Hindlimb muscle (tissue), 1 donor: Measurements from ENCODE around the gene PRDX2. TPM values are rescaled to one million over a fixed set of nuclear protein-coding genes. Genes with fewer than 3 reads are reported as not detected.
"Not testable (repeated sequence)": the region's sequence is repeated elsewhere in the genome, so short reads cannot be mapped to it uniquely, and the experiment has no call there.

Source experiments
- DNase-seq: peaks from one replicate; pipeline ENCODE4 v3.0.0-alpha.2; 2013
- polyA plus RNA-seq: library from polyadenylated mRNA; unstranded; fragments of 120-200 nt; gene quantifications from one replicate; pipeline ENCODE4 v1.2.1, GENCODE V29; 2013; ENCODE audit not compliant: insufficient read length

Gene PRDX2
- polyA plus RNA-seq, 1 donor, result 169 TPM

DNA sequence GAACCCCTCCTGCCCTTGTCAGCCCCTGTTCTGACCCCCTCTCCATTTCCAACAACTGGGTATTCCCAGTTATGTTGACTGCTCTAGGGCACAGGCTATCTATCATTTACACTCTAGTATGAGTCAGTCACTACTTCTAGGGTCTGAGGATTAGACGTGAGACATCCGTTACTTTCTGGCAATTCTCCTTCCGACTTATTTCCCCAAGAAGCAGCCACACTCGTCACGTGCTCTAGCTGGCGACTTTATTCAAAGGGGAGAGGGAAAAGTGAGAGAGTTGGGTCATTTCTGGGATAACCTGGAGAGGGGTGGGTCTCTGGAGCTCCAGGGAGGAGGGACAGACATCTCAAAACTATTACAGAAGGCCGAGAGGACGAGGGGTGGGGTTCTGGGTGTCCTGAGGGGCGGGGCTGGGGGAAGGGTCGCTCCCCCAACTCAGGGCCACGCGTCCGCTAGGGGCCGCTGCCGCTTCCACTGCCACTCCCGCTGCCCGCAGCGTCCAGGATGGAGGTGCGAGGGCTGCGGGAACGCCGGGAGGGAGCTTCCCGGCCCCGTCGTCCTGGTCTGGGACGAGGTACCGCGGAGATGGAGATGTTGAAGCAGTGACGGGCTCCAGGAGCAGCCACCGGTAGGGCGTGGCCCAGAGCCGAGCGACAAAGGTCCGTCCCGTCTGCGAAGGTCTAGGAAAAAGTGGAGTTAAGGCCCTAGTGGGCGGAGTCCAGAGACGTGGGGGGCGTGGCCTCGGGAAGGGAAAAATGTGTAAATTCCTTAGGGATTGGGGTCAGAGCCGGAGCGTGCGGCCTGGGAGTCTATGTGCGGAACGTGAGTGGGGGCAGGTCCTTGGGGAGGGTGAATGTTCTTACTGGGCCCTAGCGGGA, 23.9 kb upstream of the PRDX2 start:
- DNase-seq, result no peak

GRCh38 chr19:12821761-12822160, 20.2 kb upstream of the PRDX2 start:
- DNase-seq, result no peak

GRCh38 chr19:12817810-12818209, 16.2 kb upstream of the PRDX2 start:
- DNase-seq, result not testable (repeated sequence)

DNA sequence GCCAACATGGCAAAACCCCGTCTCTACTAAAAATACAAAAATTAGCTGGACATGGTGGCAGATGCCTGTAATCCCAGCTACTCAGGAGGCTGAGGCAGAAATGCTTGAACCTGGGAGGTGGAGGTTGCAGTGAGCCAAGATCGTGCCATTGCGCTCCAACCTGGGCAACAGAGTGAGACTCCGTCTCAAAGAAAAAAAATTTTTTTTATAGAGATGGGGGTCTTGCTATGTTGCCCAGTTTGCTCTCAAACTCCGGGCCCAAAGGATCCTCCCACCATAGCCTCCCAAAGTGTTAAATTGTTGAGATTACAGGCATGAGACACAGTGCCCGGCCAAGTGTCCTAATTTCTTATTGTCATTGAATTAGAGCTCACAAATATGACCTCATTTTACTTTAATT, 15.6 kb upstream of the PRDX2 start:
- not testable (repeated sequence) for DNase-seq

- DNase-seq, result no peak
Measured at GRCh38 chr19:12815088-12815487, 13.5 kb upstream of the PRDX2 start.

- DNase-seq, result peak; percentile 91
Measured at GRCh38 chr19:12806242-12807081, 4.9 kb upstream of the PRDX2 start, which contains the start of gene RNASEH2A. RNASEH2A (plus strand) TSS chr19:12806584; CDS start chr19:12806674, 90 bp downstream.

DNA sequence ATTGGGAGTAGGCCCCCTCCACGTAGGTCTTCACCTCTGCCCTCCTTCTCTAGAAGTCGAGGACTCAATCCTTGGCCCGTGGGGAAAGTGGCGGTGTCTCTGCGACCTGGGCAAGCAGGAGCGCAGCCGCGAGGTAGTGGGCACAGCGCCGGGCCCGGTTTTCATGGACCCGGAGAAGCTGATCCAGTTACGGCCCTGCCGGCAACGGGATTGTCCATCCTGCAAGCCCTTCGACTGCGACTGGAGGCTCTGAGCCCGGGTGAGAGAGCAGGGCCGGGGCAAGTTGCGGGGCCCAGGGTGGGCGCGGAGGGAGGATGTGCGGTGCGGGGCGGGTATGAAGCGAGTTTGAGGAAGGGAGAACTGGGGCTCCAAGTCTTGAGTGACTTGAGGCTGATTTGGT, 2.5 kb upstream of the PRDX2 start:
- no peak for DNase-seq

DNA sequence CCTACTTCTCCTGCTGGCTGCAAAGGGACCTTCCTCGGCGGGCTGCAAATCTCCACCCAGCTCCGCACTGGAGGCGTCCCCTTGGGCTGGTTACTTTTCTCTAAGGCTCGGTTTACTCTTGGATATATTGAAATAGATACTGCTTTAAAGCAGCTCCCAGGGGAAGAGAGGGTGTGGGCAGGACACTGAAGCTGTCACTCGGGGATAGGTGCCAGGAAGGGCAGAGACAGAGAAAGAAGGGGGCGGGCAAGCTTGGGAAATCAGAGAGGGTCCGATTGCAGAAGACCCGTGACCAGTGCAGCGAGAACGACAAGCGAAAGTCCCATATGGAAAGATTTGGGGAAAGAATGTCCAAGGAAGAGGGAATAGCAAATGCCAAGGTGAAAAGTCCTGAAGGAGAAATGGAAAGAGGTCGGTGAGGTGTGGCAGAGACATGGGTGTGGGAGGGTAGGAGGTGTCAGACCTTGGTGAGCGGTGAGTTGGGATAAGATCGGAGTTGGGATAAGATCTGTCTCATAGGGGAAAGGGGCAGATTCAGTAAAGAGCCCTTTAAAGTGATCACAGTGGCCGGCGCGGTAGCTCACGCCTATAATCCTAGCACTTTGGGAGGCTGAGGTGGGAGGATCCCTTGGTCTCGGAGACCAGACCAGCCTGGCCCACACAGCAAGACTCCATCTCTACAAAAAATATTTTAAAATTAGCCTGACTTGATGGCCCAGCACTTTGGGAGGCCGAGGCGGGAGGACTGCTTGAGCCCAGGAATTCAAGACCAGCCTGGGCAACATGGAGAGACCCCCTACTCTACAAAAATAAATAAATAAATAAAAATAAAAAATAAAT, 887 bp upstream of the PRDX2 start:
- no peak for DNase-seq

DNA sequence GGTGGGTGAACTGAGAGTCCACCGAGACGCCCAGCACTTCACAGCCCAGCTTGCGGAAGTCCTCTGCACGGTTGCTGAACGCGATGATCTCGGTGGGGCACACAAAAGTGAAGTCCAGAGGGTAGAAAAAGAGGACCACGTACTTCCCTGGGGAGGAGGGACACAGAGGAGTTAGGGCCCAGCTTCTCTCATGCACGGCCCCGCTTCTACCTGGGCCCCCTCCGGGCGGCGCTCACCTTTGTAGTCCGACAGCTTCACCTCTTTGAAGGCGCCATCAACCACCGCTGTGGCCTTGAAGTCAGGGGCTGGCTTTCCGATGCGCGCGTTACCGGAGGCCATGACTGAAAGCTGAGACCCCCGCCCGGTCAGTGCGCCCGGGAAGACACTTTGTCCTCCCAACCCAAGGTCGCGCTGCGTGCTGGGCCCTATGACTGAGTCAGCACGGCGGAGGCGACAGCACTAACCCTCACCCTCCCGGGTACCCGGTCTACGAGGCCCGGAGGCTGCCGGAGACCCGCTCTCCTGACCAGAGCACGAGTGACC, 606 bp downstream of the PRDX2 start:
- no peak for DNase-seq

DNA sequence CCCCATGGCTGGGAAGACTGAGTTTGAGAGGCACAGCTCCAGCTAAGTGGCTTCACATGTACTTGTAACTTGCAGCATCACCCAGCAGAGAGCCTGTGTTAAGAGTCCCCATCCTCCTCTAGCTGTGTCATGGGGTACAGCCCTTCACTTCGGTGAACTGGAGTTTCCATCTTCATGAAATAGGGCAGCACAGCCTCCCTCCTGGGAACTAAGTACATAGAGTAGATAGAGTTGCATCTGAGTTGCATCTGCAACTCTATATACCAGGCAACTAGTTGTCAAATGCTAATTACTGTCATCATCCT, 1.2 kb downstream of the PRDX2 start:
- no peak for DNase-seq

DNA sequence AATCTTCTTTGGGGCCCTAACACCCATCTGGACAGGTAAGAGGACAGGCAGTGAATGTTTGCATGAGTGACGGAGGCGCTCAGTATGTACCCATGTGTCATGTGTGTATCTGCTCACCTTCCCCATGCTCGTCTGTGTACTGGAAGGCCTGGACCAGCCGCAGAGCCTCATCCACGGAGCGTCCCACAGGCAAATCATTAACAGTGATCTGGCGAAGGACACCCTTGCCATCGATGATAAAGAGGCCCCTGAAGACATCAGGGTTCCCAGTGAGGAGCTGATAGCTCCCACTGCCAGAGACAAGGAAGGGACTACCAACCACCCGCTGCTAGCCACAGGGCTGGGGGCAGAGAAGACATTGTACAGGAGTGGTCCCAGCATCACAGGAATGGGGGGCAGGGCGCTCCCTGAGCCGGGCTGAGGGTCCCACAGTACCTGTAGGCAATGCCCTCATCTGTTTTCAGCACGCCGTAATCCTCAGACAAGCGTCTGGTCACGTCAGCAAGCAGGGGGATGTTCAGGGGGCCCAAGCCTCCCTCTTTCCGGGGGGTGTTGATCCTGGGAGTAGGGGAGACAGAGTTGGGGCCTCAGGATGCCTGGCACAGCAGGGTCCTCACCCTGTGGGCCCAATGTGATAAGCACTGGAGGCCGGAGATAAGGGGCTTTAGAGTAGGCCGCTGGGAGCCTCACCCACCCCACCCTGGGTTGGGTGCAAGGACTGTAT, 1.7 kb downstream of the PRDX2 start:
- DNase-seq, result no peak

- DNase-seq, result not testable (repeated sequence)
Measured at GRCh38 chr19:12797607-12798006, 4.0 kb downstream of the PRDX2 start.

DNA sequence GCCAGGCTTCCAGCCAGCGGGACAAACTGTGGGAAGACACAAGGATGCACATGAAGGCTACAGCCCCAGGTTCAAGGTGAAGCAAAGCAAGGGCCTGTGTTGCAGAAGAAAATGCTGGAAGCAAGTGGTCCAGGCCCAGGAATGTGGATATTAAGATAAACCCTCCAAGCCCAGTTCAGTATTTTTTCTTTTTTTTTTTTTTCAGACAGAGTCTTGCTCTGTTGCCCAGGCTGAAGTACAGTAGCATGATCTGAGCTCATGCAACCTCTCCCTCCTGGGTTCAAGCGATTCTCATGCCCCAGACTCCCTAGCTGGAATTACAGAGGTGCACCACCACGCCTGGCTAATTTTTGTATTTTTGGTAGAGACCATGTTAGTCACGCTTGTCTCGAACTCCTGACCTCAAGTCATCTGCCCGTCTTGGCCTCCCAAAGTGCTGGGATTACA, 4.4 kb downstream of the PRDX2 start:
- no peak for DNase-seq

DNA sequence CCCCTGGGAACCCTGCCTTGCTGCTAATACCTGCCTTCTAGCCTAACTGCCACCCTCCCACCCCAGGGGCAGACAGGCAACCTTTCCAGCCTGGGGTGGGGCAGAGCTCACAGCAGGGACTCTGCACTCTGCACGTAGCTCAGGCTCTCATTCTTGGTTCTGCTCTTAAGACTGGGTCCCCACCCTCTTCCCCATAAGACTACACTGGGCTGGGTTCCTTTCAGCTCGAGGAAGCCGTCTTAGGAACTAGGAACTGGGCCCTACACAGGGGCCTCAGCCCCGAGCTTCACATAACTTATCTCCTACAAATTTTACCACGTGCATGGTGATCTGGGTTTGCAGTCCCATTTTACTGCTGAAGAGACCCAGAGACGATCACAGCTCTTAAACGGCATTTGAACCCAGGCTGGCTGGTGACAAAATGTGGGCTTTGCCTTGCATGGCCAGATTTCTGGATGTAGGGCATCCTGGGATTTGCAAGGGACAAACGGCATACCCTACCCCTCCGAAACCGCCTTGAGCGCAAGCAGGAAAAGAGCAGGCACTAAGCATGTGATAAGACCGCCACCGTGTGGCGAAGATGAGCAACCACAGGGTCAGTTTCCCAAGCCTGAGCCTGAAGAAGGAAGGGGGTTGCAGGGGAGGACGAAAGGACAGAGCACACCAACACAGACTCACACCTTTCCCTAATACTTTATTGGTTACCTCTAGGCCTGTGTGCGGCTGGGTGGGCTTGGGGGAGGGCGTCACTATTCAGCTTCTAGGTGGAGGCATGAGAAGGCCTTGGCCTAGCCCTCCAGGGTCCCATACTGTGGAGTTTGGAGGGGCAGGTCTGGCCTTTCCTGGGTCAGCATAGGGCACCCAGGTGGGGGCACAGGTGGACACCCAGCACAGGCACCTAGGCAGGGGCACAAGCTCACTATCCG, 5.2 kb downstream of the PRDX2 start:
- peak; percentile 85 for DNase-seq

- DNase-seq, result no peak
Measured at GRCh38 chr19:12794971-12795381, 6.6 kb downstream of the PRDX2 start.

GRCh38 chr19:12794196-12794941, 7.2 kb downstream of the PRDX2 start:
- no peak for DNase-seq

- DNase-seq, result peak; percentile 97
Measured at GRCh38 chr19:12793290-12794195, 8.1 kb downstream of the PRDX2 start.

GRCh38 chr19:12792853-12793289, 8.7 kb downstream of the PRDX2 start:
- DNase-seq, result no peak
